Liver (tissue), 9 donors: ENCODE data around the gene ZNF85. TPM values are rescaled to one million over a fixed set of nuclear protein-coding genes. Genes with fewer than 3 reads are reported as not detected.
"Not testable (repeated sequence)": the region's sequence is repeated elsewhere in the genome, so short reads cannot be mapped to it uniquely, and the experiment has no call there.

Source experiments
- DNase-seq: peaks from one replicate; pipeline ENCODE4 v3.0.0-alpha.2; 2017; ENCODE audit warnings: low spot score
- H3K27ac ChIP-seq, 2 donors: one replicate each; pipeline ENCODE4 v1.7.0; 2013; ENCODE audit warnings: inconsistent platforms in 2 of 2, low read length in 2 of 2, control low read depth in 1 of 2, low read depth in 1 of 2, mild to moderate bottlenecking in 1 of 2
- H3K27me3 ChIP-seq, 4 donors: one replicate each; pipeline versions ENCODE4 v1.6.1 to v1.7.0; 2013; ENCODE audit warnings: low read length in 3 of 4, inconsistent platforms in 1 of 4, mild to moderate bottlenecking in 1 of 4, moderate library complexity in 1 of 4; ENCODE audit not compliant: control insufficient read depth in 4 of 4, insufficient read depth in 4 of 4
- H3K36me3 ChIP-seq, 4 donors: one replicate each; pipeline versions ENCODE4 v1.6.1 to v1.7.0; 2013; ENCODE audit warnings: low read length in 3 of 4, mild to moderate bottlenecking in 3 of 4, low read depth in 1 of 4, moderate library complexity in 1 of 4; ENCODE audit not compliant: control insufficient read depth in 4 of 4, insufficient read depth in 3 of 4
- H3K4me1 ChIP-seq, 4 donors: one replicate each; pipeline versions ENCODE4 v1.6.1 to v1.7.0; 2013; ENCODE audit warnings: low read length in 3 of 4, mild to moderate bottlenecking in 3 of 4, moderate library complexity in 1 of 4; ENCODE audit not compliant: control insufficient read depth in 4 of 4, insufficient read depth in 4 of 4
- H3K4me3 ChIP-seq, 3 donors: one replicate each; pipeline versions ENCODE4 v1.6.1 to v1.7.0; 2013; ENCODE audit warnings: low read length in 3 of 3, control low read depth in 1 of 3, low read depth in 1 of 3, mild to moderate bottlenecking in 1 of 3
- H3K9ac ChIP-seq, 2 donors: one replicate each; pipeline ENCODE4 v1.7.0; 2013; ENCODE audit warnings: low read length in 2 of 2, mild to moderate bottlenecking in 2 of 2, moderate library complexity in 2 of 2, control low read depth in 1 of 2, low read depth in 1 of 2
- H3K9me3 ChIP-seq, 4 donors: one replicate each; pipeline versions ENCODE4 v1.6.1 to v1.7.0; 2013; ENCODE audit warnings: low read length in 3 of 4; ENCODE audit not compliant: control insufficient read depth in 4 of 4
- ATF3 ChIP-seq: IDR thresholded peaks from 2 replicates; pipeline ENCODE4 v1.6.1; 2016; ENCODE audit warnings: antibody characterized with exemption
- CTCF ChIP-seq: fragments of 150-350 bp; IDR thresholded peaks from 2 replicates; pipeline ENCODE4 v1.5.1; 2017; ENCODE audit warnings: improper control_type of control experiment, low read depth, low read length; ENCODE audit not compliant: missing input control
- EGR1 ChIP-seq, 2 donors: IDR thresholded peaks; 2 replicates each; pipeline ENCODE4 v1.6.1; 2016 to 2018; ENCODE audit warnings: antibody characterized with exemption in 2 of 2, low read depth in 2 of 2
- FOXA1 ChIP-seq: IDR thresholded peaks from 2 replicates; pipeline ENCODE4 v1.6.1; 2016; ENCODE audit warnings: antibody characterized with exemption
- FOXA2 ChIP-seq: IDR thresholded peaks from 2 replicates; pipeline ENCODE4 v1.6.1; 2016; ENCODE audit warnings: antibody characterized with exemption
- GABPA ChIP-seq, 2 donors: IDR thresholded peaks in 1 of 2; conservative IDR thresholded peaks in 1 of 2; 2 replicates each; pipeline ENCODE4 v1.6.1; 2016; ENCODE audit warnings: antibody characterized with exemption in 2 of 2, mild to moderate bottlenecking in 1 of 2, moderate library complexity in 1 of 2
- HNF4A ChIP-seq, 2 donors: conservative IDR thresholded peaks; 2 replicates each; pipeline ENCODE4 v1.6.1; 2016; ENCODE audit warnings: antibody characterized with exemption in 2 of 2, mild to moderate bottlenecking in 2 of 2
- JUND ChIP-seq, 2 donors: IDR thresholded peaks; 2 replicates each; pipeline ENCODE4 v1.6.1; 2016; ENCODE audit warnings: antibody characterized with exemption in 2 of 2
- MAX ChIP-seq: IDR thresholded peaks from 2 replicates; pipeline ENCODE4 v1.6.1; 2016; ENCODE audit warnings: antibody characterized with exemption
- NR2F2 ChIP-seq: IDR thresholded peaks from 2 replicates; pipeline ENCODE4 v1.6.1; 2016; ENCODE audit warnings: antibody characterized with exemption
- RAD21 ChIP-seq, 2 donors: IDR thresholded peaks; 2 replicates each; pipeline ENCODE4 v1.6.1; 2016; ENCODE audit warnings: antibody characterized with exemption in 2 of 2, mild to moderate bottlenecking in 2 of 2
- REST ChIP-seq: IDR thresholded peaks from 2 replicates; pipeline ENCODE4 v1.6.1; 2016; ENCODE audit warnings: antibody characterized with exemption, mild to moderate bottlenecking
- RXRA ChIP-seq, 2 donors: IDR thresholded peaks; 2 replicates each; pipeline ENCODE4 v1.6.1; 2017 to 2018; ENCODE audit warnings: antibody characterized with exemption in 2 of 2, mild to moderate bottlenecking in 1 of 2
- SP1 ChIP-seq: IDR thresholded peaks from 2 replicates; pipeline ENCODE4 v1.6.1; 2018; ENCODE audit warnings: antibody characterized with exemption, mild to moderate bottlenecking
- YY1 ChIP-seq: IDR thresholded peaks from 2 replicates; pipeline ENCODE4 v1.6.1; 2016; ENCODE audit warnings: antibody characterized with exemption, mild to moderate bottlenecking
- WGBS: extraction: QIAGEN DNeasy Blood & Tissue Kit; methylation state at CpG from one replicate; pipeline ENCODE4 v1.1.7; 2013; 5-methylcytosine and 5-hydroxymethylcytosine counted together
- polyA plus RNA-seq, 2 donors: library from polyadenylated mRNA; stranded (reverse) in 1 of 2; unstranded in 1 of 2; fragments of 200-250 nt in 1 of 2; fragments of >200 nt in 1 of 2; fragmentation: Nextera tagmentation in 1 of 2; extraction: Ambion mirVana in 1 of 2; gene quantifications; one replicate each; pipeline versions ENCODE4 v1.2.1 to v1.2.3, GENCODE V29; 2013 to 2015
- total RNA-seq, 2 donors: library from RNA; depleted of rRNA; stranded (reverse); fragments of >200 nt; gene quantifications; one replicate each; pipeline ENCODE4 v1.2.3, GENCODE V29; 2014
- donor health status: healthy.
- donor health status: healthy.
- donor health status: healthy.
- donor health status: healthy.
- donor health status: healthy.

Gene ZNF85
- total and polyA plus RNA-seq, 4 donors: 0.27 to 9.0 (median 0.53) TPM

- H3K27me3 ChIP-seq, H3K4me1 ChIP-seq, DNase-seq, H3K27ac ChIP-seq, H3K4me3 ChIP-seq, H3K36me3 ChIP-seq, H3K9ac ChIP-seq: not testable (repeated sequence)
- WGBS: 81% methylated on average over 41 of the region's 41 CpGs
- H3K9me3 ChIP-seq: peaks cover 0 to 17% (median 4%) of the 10 kb centered on the region in 4 donors
Observed at GRCh38 chr19:20952561-20953095, 29.6 kb downstream of the ZNF85 start.

- TF ChIP-seq JUND (IDR thresholded peaks at IDR 0.05) (no peak), SP1 (no peak), RXRA (IDR thresholded peaks at IDR 0.05) (no peak), EGR1 (IDR thresholded peaks at IDR 0.05; ENCODE audit: low read depth in 2 of 2) (no peak)
- no peak overlapping the region for H3K4me3 ChIP-seq
- no peak for DNase-seq
- H3K36me3 ChIP-seq: no peaks in the 10 kb centered on the region
- H3K4me1 ChIP-seq: no peaks in the 10 kb centered on the region
- no peak overlapping the region for H3K27ac ChIP-seq
- no peak overlapping the region for H3K9ac ChIP-seq
- 48% methylated on average over 4 of the region's 4 CpGs for WGBS
- no peaks in the 10 kb centered on the region for H3K27me3 ChIP-seq
- H3K9me3 ChIP-seq: peaks cover 0 to 9% (median 3%) of the 10 kb centered on the region in 4 donors
Observed at GRCh38 chr19:20964798-20965197, 41.7 kb downstream of the ZNF85 start.

- Histone ChIP-seq H3K36me3 (no peaks in the 10 kb centered on the region), H3K9ac (no peak overlapping the region), H3K9me3 (peaks cover 0 to 6% (median 3%) of the 10 kb centered on the region in 4 donors), H3K4me3 (no peak overlapping the region), H3K27me3 (no peaks in the 10 kb centered on the region), H3K27ac (no peak overlapping the region), H3K4me1 (no peaks in the 10 kb centered on the region)
- TF ChIP-seq FOXA2 (no peak), CTCF (no peak), GABPA (IDR thresholded peaks at IDR 0.05 in 1 of 2, conservative IDR thresholded peaks at IDR 0.05 in 1 of 2) (no peak), REST (no peak), SP1 (no peak), YY1 (no peak), EGR1 (IDR thresholded peaks at IDR 0.05; ENCODE audit: low read depth in 2 of 2) (no peak), RXRA (IDR thresholded peaks at IDR 0.05) (no peak), FOXA1 (no peak), ATF3 (no peak), RAD21 (IDR thresholded peaks at IDR 0.05) (no peak), NR2F2 (no peak), JUND (IDR thresholded peaks at IDR 0.05) (no peak), MAX (no peak), HNF4A (conservative IDR thresholded peaks at IDR 0.05) (no peak)
- 84% methylated on average over 1 of the region's 1 CpG for WGBS
- DNase-seq: no peak
Observed at GRCh38 chr19:20968092-20968491, 45.0 kb downstream of the ZNF85 start.
